ENCODE results near the gene DOCK6. TPM values are rescaled to one million over a fixed set of nuclear protein-coding genes. Genes with fewer than 3 reads are reported as not detected.

The DOCK6 gene
- polyA plus RNA-seq, 1 donor (not counting 4 experiments of a cell fraction or from before 2014, with no cell fraction given) = 9.1 TPM

DNA sequence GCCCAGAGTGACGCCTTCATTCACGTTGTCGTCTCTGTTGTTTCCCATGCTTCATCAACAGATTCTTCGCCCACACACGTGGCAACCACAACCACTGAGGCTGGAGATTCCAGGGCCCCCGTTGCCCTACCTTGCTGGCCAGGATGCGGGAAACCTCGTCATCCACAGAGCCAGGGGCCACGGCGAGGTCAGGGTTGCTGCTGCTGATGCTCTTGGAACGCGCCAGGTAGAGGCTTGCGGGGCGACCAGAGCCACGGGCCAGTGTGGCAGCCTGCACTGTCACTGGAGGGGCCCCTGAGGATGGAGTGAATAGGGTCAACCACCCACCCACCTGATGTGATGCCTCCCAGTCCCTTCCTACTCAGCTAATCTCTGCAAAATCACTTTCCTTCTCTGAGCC lies 29.3 kb downstream of the DOCK6 start:
- Histone ChIP-seq H3K27me3 (ENCODE audit: control insufficient read depth, extremely low read depth, insufficient read depth, low read length) (no peaks in the 10 kb centered on the region), H3K4me2 (ENCODE audit: control insufficient read depth, extremely low read depth, insufficient read depth, low read depth, low read length) (no peak overlapping the region), H3K27ac (ENCODE audit: control insufficient read depth, insufficient read depth, low read length) (no peak overlapping the region), H3K9ac (ENCODE audit: control insufficient read depth, extremely low read depth, insufficient read depth, low read length) (no peak overlapping the region), H3K9me1 (ENCODE audit: control insufficient read depth, extremely low read depth, insufficient read depth, low read length) (no peaks in the 10 kb centered on the region), H2AFZ (ENCODE audit: control insufficient read depth, low read length) (no peak overlapping the region), H3K4me1 (ENCODE audit: control insufficient read depth, extremely low read depth, insufficient read depth, low read length) (no peaks in the 10 kb centered on the region), H3K36me3 (ENCODE audit: control insufficient read depth in 2 of 2, extremely low read depth in 1 of 2, insufficient read depth in 2 of 2, low read length in 2 of 2) (peaks cover 7 to 21% of the 10 kb centered on the region in 2 experiments), H3K9me3 (ENCODE audit: control insufficient read depth, low read depth, low read length) (no peaks in the 10 kb centered on the region), H3K4me3 (ENCODE audit: control insufficient read depth in 2 of 3, extremely low read depth in 1 of 3, insufficient read depth in 2 of 3, low read depth in 1 of 3, low read length in 3 of 3) (no peak overlapping the region), H4K20me1 (ENCODE audit: control insufficient read depth, extremely low read depth, insufficient read depth, low read length) (no peaks in the 10 kb centered on the region), H3K79me2 (ENCODE audit: control insufficient read depth, insufficient read depth, low read length) (no peaks in the 10 kb centered on the region)
- TF ChIP-seq EZH2 (IDR thresholded peaks at IDR 0.05; ENCODE audit: low read length) = no peak
- TF ChIP-seq, protein P1, sequence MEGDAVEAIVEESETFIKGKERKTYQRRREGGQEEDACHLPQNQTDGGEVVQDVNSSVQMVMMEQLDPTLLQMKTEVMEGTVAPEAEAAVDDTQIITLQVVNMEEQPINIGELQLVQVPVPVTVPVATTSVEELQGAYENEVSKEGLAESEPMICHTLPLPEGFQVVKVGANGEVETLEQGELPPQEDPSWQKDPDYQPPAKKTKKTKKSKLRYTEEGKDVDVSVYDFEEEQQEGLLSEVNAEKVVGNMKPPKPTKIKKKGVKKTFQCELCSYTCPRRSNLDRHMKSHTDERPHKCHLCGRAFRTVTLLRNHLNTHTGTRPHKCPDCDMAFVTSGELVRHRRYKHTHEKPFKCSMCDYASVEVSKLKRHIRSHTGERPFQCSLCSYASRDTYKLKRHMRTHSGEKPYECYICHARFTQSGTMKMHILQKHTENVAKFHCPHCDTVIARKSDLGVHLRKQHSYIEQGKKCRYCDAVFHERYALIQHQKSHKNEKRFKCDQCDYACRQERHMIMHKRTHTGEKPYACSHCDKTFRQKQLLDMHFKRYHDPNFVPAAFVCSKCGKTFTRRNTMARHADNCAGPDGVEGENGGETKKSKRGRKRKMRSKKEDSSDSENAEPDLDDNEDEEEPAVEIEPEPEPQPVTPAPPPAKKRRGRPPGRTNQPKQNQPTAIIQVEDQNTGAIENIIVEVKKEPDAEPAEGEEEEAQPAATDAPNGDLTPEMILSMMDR (optimal IDR thresholded peaks at IDR 0.05 in 1 of 3, IDR thresholded peaks at IDR 0.05 in 1 of 3, conservative IDR thresholded peaks at IDR 0.05 in 1 of 3; ENCODE audit: extremely low read depth in 1 of 3, insufficient read depth in 2 of 3, low read length in 3 of 3) = no peak
- FAIRE-seq (no peak), DNase-seq (ENCODE audit: low read depth, low spot score) (no peak)
- dilution Hi-C loops (cut with MboI; ENCODE audit: extremely low pct_ligation_motif_present, low sequenced_read_pairs) = no loop called here

DNA sequence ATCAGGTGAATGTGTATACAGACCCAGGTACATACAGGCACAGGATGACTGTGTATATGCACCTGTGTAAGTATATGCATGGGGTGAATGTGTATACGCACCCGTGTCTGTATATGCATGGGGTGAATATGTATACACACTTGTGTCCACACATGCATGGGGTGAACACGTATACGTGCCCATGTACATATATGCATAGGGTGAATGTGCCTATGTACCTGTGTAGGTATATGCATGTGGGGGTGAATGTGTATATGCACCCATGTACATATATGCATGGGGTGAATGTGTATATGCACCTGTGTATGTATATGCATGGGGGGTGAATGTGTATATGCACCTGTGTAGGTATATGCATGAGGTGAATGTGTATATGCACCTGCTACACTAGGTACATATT lies 29.8 kb downstream of the DOCK6 start:
- Histone ChIP-seq H3K4me2 (ENCODE audit: control insufficient read depth, extremely low read depth, insufficient read depth, low read depth, low read length) (no peak overlapping the region), H3K27ac (ENCODE audit: control insufficient read depth, insufficient read depth, low read length) (no peak overlapping the region), H3K79me2 (ENCODE audit: control insufficient read depth, insufficient read depth, low read length) (no peaks in the 10 kb centered on the region), H3K27me3 (ENCODE audit: control insufficient read depth, extremely low read depth, insufficient read depth, low read length) (no peaks in the 10 kb centered on the region), H3K9ac (ENCODE audit: control insufficient read depth, extremely low read depth, insufficient read depth, low read length) (no peak overlapping the region), H2AFZ (ENCODE audit: control insufficient read depth, low read length) (no peak overlapping the region), H3K9me3 (ENCODE audit: control insufficient read depth, low read depth, low read length) (no peaks in the 10 kb centered on the region), H3K4me3 (ENCODE audit: control insufficient read depth in 2 of 3, extremely low read depth in 1 of 3, insufficient read depth in 2 of 3, low read depth in 1 of 3, low read length in 3 of 3) (no peak overlapping the region), H3K4me1 (ENCODE audit: control insufficient read depth, extremely low read depth, insufficient read depth, low read length) (no peaks in the 10 kb centered on the region), H4K20me1 (ENCODE audit: control insufficient read depth, extremely low read depth, insufficient read depth, low read length) (no peaks in the 10 kb centered on the region), H3K9me1 (ENCODE audit: control insufficient read depth, extremely low read depth, insufficient read depth, low read length) (no peaks in the 10 kb centered on the region), H3K36me3 (ENCODE audit: control insufficient read depth in 2 of 2, extremely low read depth in 1 of 2, insufficient read depth in 2 of 2, low read length in 2 of 2) (peaks cover 7 to 20% of the 10 kb centered on the region in 2 experiments)
- DNase-seq (ENCODE audit: low read depth, low spot score) (no peak), FAIRE-seq (no peak)
- dilution Hi-C loops (cut with MboI; ENCODE audit: extremely low pct_ligation_motif_present, low sequenced_read_pairs) = no loop called here
- TF ChIP-seq EZH2 (IDR thresholded peaks at IDR 0.05; ENCODE audit: low read length) = no peak

Measured in keratinocyte (primary cell).